Endothelial cell of umbilical vein (primary cell): ENCODE data around the gene TNP1.

Source experiments
- CTCF ChIP-seq, 2 donors: IDR thresholded peaks; 1 replicate in 1 of 2; 2 replicates in 1 of 2; pipeline ENCODE4 v1.5.1; 2011; ENCODE audit warnings: low read length in 2 of 2, mild to moderate bottlenecking in 2 of 2, moderate library complexity in 2 of 2, control low read depth in 1 of 2, inconsistent platforms in 1 of 2, low read depth in 1 of 2; ENCODE audit not compliant: insufficient read depth in 1 of 2; ENCODE audit errors: extremely low read depth in 1 of 2
- EZH2 ChIP-seq: IDR thresholded peaks from 2 replicates; pipeline ENCODE4 v1.6.1; 2012; ENCODE audit warnings: borderline replicate concordance, low read depth, mild to moderate bottlenecking, moderate library complexity, low read length, inconsistent platforms; ENCODE audit not compliant: severe bottlenecking
- FOS ChIP-seq: IDR thresholded peaks from 2 replicates; pipeline ENCODE4 v1.6.1; 2011; ENCODE audit warnings: mild to moderate bottlenecking, low read length, moderate library complexity, borderline replicate concordance; ENCODE audit not compliant: insufficient read depth
- GATA2 ChIP-seq: IDR thresholded peaks from 2 replicates; pipeline ENCODE4 v1.7.0; 2011; ENCODE audit warnings: low read depth, mild to moderate bottlenecking, moderate library complexity, mixed read lengths, low read length; ENCODE audit not compliant: insufficient read length, insufficient read depth
- MAX ChIP-seq: IDR thresholded peaks from 2 replicates; pipeline ENCODE4 v1.6.1; 2011; ENCODE audit not compliant: insufficient read depth, insufficient read length
- POLR2A ChIP-seq: IDR thresholded peaks from 2 replicates; pipeline ENCODE4 v1.6.1; 2012; ENCODE audit warnings: low read depth, mild to moderate bottlenecking, control low read depth, low read length
- POLR2AphosphoS5 ChIP-seq: IDR thresholded peaks from 2 replicates; pipeline ENCODE4 v1.6.1; 2012; ENCODE audit warnings: low read depth, mild to moderate bottlenecking, control low read depth, low read length, moderate library complexity; ENCODE audit not compliant: insufficient read depth

- no peak for TF ChIP-seq CTCF (IDR thresholded peaks at IDR 0.05; ENCODE audit: extremely low read depth in 1 of 2, insufficient read depth in 1 of 2, low read depth in 1 of 2, low read length in 2 of 2)
- no peak for TF ChIP-seq POLR2AphosphoS5
- TF ChIP-seq EZH2 = no peak
- TF ChIP-seq POLR2A = no peak
- TF ChIP-seq FOS = no peak
- no peak for TF ChIP-seq GATA2
- no peak for TF ChIP-seq MAX
Observed at GRCh38 chr2:216882876-216883275, 23.0 kb upstream of the TNP1 start.
